ENCODE results near the gene PHB1.
A peak's percentile ranks its signal among the peaks of the same experiment; 100 is the strongest.

PHB1 gene

GRCh38 chr17:49414271-49414621, 436 bp downstream of the PHB1 start:
- DNase-seq (ENCODE audit: insufficient read length) = no peak
- FAIRE-seq = no peak
- no peak for TF ChIP-seq TAF1 (IDR thresholded peaks at IDR 0.05; ENCODE audit: borderline replicate concordance, low read depth, low read length)
- no peak for TF ChIP-seq POLR2AphosphoS5 (IDR thresholded peaks at IDR 0.05; ENCODE audit: low read depth, low read length)
- TF ChIP-seq POLR2A (IDR thresholded peaks at IDR 0.05; ENCODE audit: low read depth, low read length) = no peak

DNA sequence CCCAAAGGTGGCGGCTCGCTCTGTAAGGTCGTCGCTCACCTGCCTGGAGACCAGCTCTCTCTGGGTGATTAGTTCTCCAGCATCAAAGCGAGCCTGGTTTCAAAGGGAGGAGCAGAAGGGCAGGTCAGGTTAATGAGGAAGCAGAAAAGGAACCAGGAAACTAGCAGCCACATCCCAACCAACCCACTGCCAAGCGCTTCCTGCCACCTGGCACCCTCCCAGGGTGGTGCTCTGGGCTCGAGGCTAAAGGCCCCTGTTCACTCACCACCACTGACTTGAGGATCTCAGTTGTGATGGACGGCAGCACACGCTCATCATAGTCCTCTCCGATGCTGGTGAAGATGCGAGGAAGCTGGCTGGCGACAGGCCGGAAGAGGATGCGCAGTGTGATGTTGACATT, 5.6 kb downstream of the PHB1 start:
- no peak for FAIRE-seq
- no peak for DNase-seq (ENCODE audit: insufficient read length)
- TF ChIP-seq POLR2A (IDR thresholded peaks at IDR 0.05; ENCODE audit: low read depth, low read length) (no peak), POLR2AphosphoS5 (IDR thresholded peaks at IDR 0.05; ENCODE audit: low read depth, low read length) (no peak), TAF1 (IDR thresholded peaks at IDR 0.05; ENCODE audit: borderline replicate concordance, low read depth, low read length) (no peak)

GRCh38 chr17:49407981-49408501, 6.6 kb downstream of the PHB1 start:
- peak; percentile 85 for FAIRE-seq
- DNase-seq (ENCODE audit: insufficient read length) = peak; percentile 79
- TF ChIP-seq TAF1 (IDR thresholded peaks at IDR 0.05; ENCODE audit: borderline replicate concordance, low read depth, low read length) = no peak
- TF ChIP-seq POLR2AphosphoS5 (IDR thresholded peaks at IDR 0.05; ENCODE audit: low read depth, low read length) = no peak
- TF ChIP-seq POLR2A (IDR thresholded peaks at IDR 0.05; ENCODE audit: low read depth, low read length) = no peak

GRCh38 chr17:49407086-49407485, 7.6 kb downstream of the PHB1 start:
- no peak for DNase-seq (ENCODE audit: insufficient read length)
- no peak for FAIRE-seq
- TF ChIP-seq POLR2AphosphoS5 (IDR thresholded peaks at IDR 0.05; ENCODE audit: low read depth, low read length) (no peak), TAF1 (IDR thresholded peaks at IDR 0.05; ENCODE audit: borderline replicate concordance, low read depth, low read length) (no peak), POLR2A (IDR thresholded peaks at IDR 0.05; ENCODE audit: low read depth, low read length) (no peak)

DNA sequence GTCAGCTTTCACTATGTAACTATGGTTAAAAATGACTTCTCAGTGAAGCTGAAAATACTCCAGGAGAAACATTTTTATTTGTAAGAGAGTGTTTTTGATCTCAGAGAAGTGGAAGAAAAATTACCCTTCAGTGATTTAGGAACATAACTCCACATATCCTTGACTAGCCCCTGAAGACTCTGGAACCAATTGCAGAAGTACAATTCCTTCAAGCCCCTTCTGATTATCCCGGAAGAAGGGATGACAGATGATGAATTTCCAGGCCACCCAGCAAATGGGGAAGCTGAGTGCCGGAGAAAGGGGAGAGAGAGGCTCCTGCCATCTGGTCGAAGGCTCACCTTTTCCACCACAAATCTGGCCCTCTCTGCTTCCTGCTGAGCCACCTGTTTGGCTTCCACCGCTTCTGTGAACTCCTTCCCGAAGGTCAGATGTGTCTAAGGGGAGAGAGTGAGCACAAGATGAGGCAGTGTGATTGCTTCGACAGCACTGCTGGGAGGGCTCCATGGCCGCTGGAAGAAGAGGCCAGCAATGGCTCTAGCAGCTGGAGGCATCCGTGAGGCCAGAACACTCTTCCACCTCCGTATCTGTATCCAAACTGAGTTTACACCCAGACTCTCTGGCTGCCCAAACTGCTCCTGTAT, 8.1 kb downstream of the PHB1 start:
- TF ChIP-seq TAF1 (IDR thresholded peaks at IDR 0.05; ENCODE audit: borderline replicate concordance, low read depth, low read length) = no peak
- no peak for TF ChIP-seq POLR2A (IDR thresholded peaks at IDR 0.05; ENCODE audit: low read depth, low read length)
- no peak for TF ChIP-seq POLR2AphosphoS5 (IDR thresholded peaks at IDR 0.05; ENCODE audit: low read depth, low read length)
- DNase-seq (ENCODE audit: insufficient read length) (no peak), FAIRE-seq (no peak)

DNA sequence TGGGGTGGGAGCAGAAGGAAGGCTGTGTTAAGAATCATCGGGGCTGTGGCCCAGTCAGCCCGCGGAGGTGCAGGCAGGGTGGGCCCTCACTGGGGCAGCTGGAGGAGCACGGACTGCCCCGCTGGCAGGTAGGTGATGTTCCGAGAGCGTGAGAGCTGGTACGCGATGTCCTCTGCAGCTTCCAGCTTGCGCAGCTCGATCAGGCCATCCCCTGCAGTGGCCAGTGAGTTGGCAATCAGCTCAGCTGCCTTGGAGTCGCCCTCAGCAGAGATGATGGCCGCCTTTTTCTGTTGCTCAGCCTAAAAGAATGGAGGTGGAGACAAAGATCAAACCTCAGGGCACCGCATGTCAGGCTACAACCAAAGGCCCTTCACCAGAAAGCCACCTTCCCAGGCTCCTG, 9.8 kb downstream of the PHB1 start:
- no peak for DNase-seq (ENCODE audit: insufficient read length)
- TF ChIP-seq POLR2AphosphoS5 (IDR thresholded peaks at IDR 0.05; ENCODE audit: low read depth, low read length) (no peak), TAF1 (IDR thresholded peaks at IDR 0.05; ENCODE audit: borderline replicate concordance, low read depth, low read length) (no peak), POLR2A (IDR thresholded peaks at IDR 0.05; ENCODE audit: low read depth, low read length) (no peak)
- no peak for FAIRE-seq

DNA sequence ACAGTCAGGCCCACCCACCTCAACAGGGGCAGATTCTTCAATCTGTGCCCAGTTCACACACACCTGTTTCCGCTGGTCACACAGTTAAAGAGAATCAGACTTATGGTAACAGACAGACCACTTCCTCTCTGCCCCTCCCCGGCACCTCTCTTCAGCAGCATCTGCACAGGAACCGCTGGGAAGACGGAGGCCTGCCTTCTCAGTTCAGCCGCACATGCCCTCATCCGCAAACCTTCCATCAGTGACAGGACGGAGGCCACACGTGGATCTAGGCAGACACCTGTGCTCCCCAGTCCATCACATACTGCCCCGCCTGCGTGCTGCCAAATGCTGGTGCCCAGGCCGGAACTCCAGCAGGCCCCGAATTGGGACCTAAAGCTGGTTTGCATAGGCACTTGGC, 10.3 kb downstream of the PHB1 start:
- peak; percentile 24 for FAIRE-seq
- TF ChIP-seq POLR2AphosphoS5 (IDR thresholded peaks at IDR 0.05; ENCODE audit: low read depth, low read length) (no peak), TAF1 (IDR thresholded peaks at IDR 0.05; ENCODE audit: borderline replicate concordance, low read depth, low read length) (no peak), POLR2A (IDR thresholded peaks at IDR 0.05; ENCODE audit: low read depth, low read length) (no peak)
- no peak for DNase-seq (ENCODE audit: insufficient read length)

GRCh38 chr17:49403514-49404289, 11.0 kb downstream of the PHB1 start:
- FAIRE-seq (no peak), DNase-seq (ENCODE audit: insufficient read length) (no peak)
- no peak for TF ChIP-seq TAF1 (IDR thresholded peaks at IDR 0.05; ENCODE audit: borderline replicate concordance, low read depth, low read length)
- TF ChIP-seq POLR2A (IDR thresholded peaks at IDR 0.05; ENCODE audit: low read depth, low read length) = no peak
- TF ChIP-seq POLR2AphosphoS5 (IDR thresholded peaks at IDR 0.05; ENCODE audit: low read depth, low read length) = no peak

DNA sequence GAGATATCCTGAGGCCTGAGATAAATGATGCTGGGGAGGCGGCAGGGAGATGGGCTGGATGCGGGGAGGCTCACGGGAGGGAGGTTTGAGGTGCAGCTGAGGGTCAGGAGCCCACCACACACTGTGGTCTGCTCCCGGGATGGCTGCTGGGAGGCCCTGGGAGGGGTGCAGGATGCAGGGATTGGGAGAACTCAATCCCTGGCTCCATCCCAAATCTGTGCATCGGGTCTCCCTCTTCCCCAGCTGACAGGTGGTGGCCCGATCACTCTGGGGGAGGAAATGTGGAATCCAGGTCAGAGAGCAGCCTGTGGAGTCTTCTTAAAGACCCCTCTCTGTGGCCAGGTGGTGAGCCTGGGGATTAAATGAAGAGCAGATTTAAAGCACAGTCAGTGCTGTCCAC, 12.0 kb downstream of the PHB1 start:
- FAIRE-seq (no peak), DNase-seq (ENCODE audit: insufficient read length) (no peak)
- no peak for TF ChIP-seq POLR2A (IDR thresholded peaks at IDR 0.05; ENCODE audit: low read depth, low read length)
- no peak for TF ChIP-seq TAF1 (IDR thresholded peaks at IDR 0.05; ENCODE audit: borderline replicate concordance, low read depth, low read length)
- TF ChIP-seq POLR2AphosphoS5 (IDR thresholded peaks at IDR 0.05; ENCODE audit: low read depth, low read length) = no peak

- TF ChIP-seq POLR2A (IDR thresholded peaks at IDR 0.05; ENCODE audit: low read depth, low read length) (no peak), POLR2AphosphoS5 (IDR thresholded peaks at IDR 0.05; ENCODE audit: low read depth, low read length) (no peak), TAF1 (IDR thresholded peaks at IDR 0.05; ENCODE audit: borderline replicate concordance, low read depth, low read length) (no peak)
- DNase-seq (ENCODE audit: insufficient read length) (no peak), FAIRE-seq (no peak)
Measured at GRCh38 chr17:49401971-49402611, 12.6 kb downstream of the PHB1 start.

DNA sequence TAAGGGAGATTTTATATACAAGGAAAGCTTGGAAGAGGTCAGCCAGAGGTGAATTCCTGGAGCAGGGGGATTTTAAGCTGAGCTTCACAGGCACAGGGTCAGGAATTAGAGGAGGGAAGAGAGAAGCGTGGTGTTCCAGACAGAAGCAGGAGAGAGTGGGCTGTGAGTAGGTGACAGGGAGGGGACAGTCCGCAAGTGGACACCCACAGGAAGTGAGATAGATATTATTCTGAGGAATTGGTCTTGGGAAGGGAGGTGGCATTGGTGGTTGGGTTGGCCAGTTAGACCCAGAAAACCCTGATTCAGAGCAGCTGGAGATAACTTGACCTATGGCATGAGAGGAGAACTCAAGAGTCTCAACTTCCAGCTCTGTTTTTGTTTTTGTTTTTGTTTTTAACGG, 14.7 kb downstream of the PHB1 start:
- FAIRE-seq = no peak
- TF ChIP-seq POLR2A (IDR thresholded peaks at IDR 0.05; ENCODE audit: low read depth, low read length) = no peak
- no peak for DNase-seq (ENCODE audit: insufficient read length)

GRCh38 chr17:49397586-49397985, 17.1 kb downstream of the PHB1 start:
- DNase-seq (ENCODE audit: insufficient read length) = no peak
- TF ChIP-seq TAF1 (IDR thresholded peaks at IDR 0.05; ENCODE audit: borderline replicate concordance, low read depth, low read length) (no peak), POLR2A (IDR thresholded peaks at IDR 0.05; ENCODE audit: low read depth, low read length) (no peak), POLR2AphosphoS5 (IDR thresholded peaks at IDR 0.05; ENCODE audit: low read depth, low read length) (no peak)
- FAIRE-seq = no peak

Measured in GM12892 (cell line).